Breast epithelium (tissue), 4 donors: ENCODE measurements around the gene ELMO1. TPM values are rescaled to one million over a fixed set of nuclear protein-coding genes. Genes with fewer than 3 reads are reported as not detected.

Source experiments
- DNase-seq, 2 donors: peaks; one replicate each; pipeline ENCODE4 v3.0.0-alpha.2; 2019; ENCODE audit warnings: low spot score in 2 of 2
- H3K27ac ChIP-seq, 2 donors: fragments of 200-600 bp; sonication (generic) in 1 of 2; one replicate each; pipeline ENCODE4 v1.5.1; 2016 to 2019; ENCODE audit warnings: mild to moderate bottlenecking in 1 of 2
- H3K27me3 ChIP-seq, 2 donors: fragments of 200-600 bp; sonication (generic) in 1 of 2; one replicate each; pipeline versions ENCODE4 v1.5.1 to v1.6.0; 2017 to 2019; ENCODE audit warnings: control low read depth in 1 of 2, mild to moderate bottlenecking in 1 of 2
- H3K36me3 ChIP-seq: fragments of 200-600 bp; one replicate; pipeline ENCODE4 v1.5.1; 2019
- H3K4me1 ChIP-seq, 2 donors: fragments of 200-600 bp; sonication (generic); one replicate each; pipeline ENCODE4 v1.5.1; 2016 to 2019; ENCODE audit warnings: control low read depth in 1 of 2
- H3K4me3 ChIP-seq, 3 donors: fragments of 200-600 bp; sonication (generic); 1 replicate in 2 of 3; 2 replicates in 1 of 3; pipeline ENCODE4 v1.5.1; 2016 to 2019; ENCODE audit warnings: mild to moderate bottlenecking in 3 of 3, moderate library complexity in 2 of 3
- H3K9me3 ChIP-seq, 2 donors: fragments of 200-600 bp; sonication (generic) in 1 of 2; one replicate each; pipeline ENCODE4 v1.5.1; 2016 to 2019; ENCODE audit warnings: control low read depth in 1 of 2
- CTCF ChIP-seq, 3 donors: fragments of 450-650 bp; IDR thresholded peaks; one replicate each; pipeline ENCODE4 v1.5.1; 2016 to 2017; ENCODE audit warnings: antibody characterized with exemption in 3 of 3, mild to moderate bottlenecking in 3 of 3, moderate library complexity in 3 of 3
- POLR2A ChIP-seq: fragments of 450-650 bp; IDR thresholded peaks from one replicate; pipeline ENCODE4 v1.6.1; 2016; ENCODE audit warnings: antibody characterized with exemption, mild to moderate bottlenecking, moderate library complexity
- POLR2AphosphoS5 ChIP-seq, 3 donors: sonication (generic); formaldehyde crosslinking; IDR thresholded peaks; one replicate each; pipeline ENCODE4 v1.6.1; 2017; ENCODE audit warnings: antibody characterized with exemption in 3 of 3
- intact Hi-C: fragments of 100-400 bp; cut with DNase I; formaldehyde crosslinking; loops from one replicate; pipeline ENCODE4 v1.15.1; 2023; ENCODE audit warnings: low total_unique reads
- total RNA-seq, 3 donors: library from RNA; depleted of rRNA; stranded (reverse); fragments of >200 nt; gene quantifications; one replicate each; pipeline ENCODE4 v1.1.0, GENCODE V29; 2016

ELMO1 gene
- total RNA-seq, 3 donors from 2014 or later = 49.5 to 110 (median 66.9) TPM

DNA sequence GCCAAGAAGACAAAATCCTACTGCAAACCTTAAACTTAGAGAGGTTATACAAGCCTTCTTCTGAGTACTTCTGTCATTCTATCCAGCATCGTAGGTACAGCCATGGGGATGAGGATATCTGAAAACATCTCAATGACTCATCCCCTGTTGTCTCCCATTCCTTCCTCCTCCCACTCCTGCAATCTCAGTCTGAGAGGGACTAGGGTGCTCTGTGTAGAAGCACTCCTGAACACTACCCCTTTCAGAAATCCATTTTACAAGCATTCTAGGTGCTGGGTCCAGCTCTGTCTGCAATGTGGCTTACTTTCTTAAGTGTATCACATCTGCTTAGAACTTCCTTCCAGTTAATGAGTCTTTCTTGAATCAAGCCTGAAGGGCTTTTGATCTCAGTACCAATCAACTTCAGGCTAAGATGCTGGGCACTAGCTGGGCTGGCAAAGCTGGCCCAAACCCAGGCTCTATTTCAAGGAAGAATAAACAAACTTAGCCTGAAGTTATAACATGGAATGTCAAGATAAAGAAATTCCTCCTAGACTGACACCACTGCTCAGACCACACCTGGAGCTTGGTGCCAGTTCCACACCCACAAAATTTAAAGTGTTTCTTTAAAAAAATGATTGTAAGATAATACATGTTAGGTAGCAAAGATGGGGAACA lies 454.1 kb downstream of the ELMO1 start:
- H3K4me3 ChIP-seq = no peak overlapping the region
- H3K4me1 ChIP-seq = no peaks in the 10 kb centered on the region
- no peaks in the 10 kb centered on the region for H3K36me3 ChIP-seq
- H3K27ac ChIP-seq = no peak overlapping the region
- TF ChIP-seq POLR2A (no peak), POLR2AphosphoS5 (IDR thresholded peaks at IDR 0.05) (no peak), CTCF (IDR thresholded peaks at IDR 0.05) (no peak)
- no peak for DNase-seq
- H3K9me3 ChIP-seq = no peaks in the 10 kb centered on the region
- H3K27me3 ChIP-seq = no peaks in the 10 kb centered on the region
- intact Hi-C loops = no loop called here

DNA sequence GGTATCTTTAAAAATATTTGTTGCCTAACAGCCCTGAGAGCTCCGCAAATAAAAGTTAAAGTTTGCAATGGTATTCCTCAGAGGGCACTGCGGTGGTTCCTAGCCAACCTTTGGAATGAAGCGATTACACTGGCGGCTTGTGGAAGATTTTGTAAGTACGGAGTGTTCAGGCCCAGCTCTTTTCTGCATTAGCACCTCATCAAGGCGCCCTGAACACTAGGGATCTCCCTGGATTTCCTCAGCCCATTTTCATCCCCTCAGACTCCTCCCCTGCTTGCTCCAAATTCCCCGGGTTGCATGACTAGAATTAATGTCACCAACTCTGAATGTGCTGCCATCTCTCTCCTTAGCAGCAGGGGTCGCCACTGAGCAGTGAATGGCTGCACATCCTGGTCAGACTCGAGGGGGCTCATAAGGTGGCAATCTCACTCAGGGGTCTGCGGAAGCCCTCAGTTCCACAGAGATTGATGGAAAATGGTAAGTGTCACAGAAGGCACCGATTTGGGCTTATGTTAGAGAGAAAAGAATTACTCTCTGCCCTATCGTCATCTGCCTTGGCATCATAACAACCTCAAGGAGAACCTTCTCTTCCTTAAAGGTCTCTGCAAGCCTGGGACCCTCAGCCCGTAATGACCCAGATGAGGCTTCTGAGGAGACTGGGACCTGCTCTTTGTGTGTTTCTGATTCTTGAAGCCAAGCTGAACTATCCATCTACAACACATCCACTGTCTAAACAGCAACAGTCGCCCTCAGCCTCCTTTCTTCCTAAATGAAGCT lies 461.5 kb downstream of the ELMO1 start:
- Histone ChIP-seq H3K4me3 (no peak overlapping the region), H3K9me3 (no peaks in the 10 kb centered on the region), H3K27me3 (no peaks in the 10 kb centered on the region), H3K4me1 (no peaks in the 10 kb centered on the region), H3K27ac (no peak overlapping the region), H3K36me3 (no peaks in the 10 kb centered on the region)
- TF ChIP-seq CTCF (IDR thresholded peaks at IDR 0.05) (peak in 2 of 3 donors; percentile 67 to 69), POLR2AphosphoS5 (IDR thresholded peaks at IDR 0.05) (no peak)
- no peak for DNase-seq
- intact Hi-C loops = loop anchor here (10.0 kb wide), 1 partner anchor 1478 kb away; no protein-coding TSS in a partner anchor

- Histone ChIP-seq H3K4me1 (no peaks in the 10 kb centered on the region), H3K27ac (no peak overlapping the region), H3K27me3 (no peaks in the 10 kb centered on the region), H3K4me3 (no peak overlapping the region), H3K36me3 (no peaks in the 10 kb centered on the region), H3K9me3 (no peaks in the 10 kb centered on the region)
- no peak for DNase-seq
- TF ChIP-seq POLR2AphosphoS5 (IDR thresholded peaks at IDR 0.05) (no peak), CTCF (IDR thresholded peaks at IDR 0.05) (no peak), POLR2A (no peak)
- intact Hi-C loops = loop anchor here (10.0 kb wide), 1 partner anchor 1478 kb away; no protein-coding TSS in a partner anchor
Observed at GRCh38 chr7:36986511-36986933, 462.1 kb downstream of the ELMO1 start.

DNA sequence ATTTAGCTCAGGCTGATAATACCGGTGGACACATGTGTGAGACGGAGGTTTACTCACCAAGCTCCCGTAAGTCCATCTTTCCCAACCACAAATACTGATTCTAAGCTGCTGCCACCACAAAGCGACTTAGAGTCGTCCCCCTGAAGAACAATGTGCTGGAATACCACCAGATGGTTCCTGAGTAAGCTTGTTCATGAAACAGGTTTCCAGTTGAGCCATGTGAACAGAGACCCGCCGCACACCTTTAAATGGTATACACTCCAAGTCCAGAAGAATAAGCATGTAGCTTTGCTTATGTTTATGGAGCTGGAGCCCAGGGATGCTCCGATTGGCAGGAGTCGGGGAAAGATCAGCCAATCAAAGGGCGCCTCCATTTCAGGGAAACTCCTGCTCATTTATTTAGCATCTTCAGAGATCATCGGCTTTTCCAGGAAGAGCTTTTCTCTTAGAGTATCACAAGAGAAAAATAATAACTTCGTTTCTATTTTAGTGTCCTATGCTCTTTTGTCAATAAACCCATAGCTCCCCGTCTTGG lies 462.7 kb downstream of the ELMO1 start:
- Histone ChIP-seq H3K36me3 (no peaks in the 10 kb centered on the region), H3K4me3 (no peak overlapping the region), H3K9me3 (no peaks in the 10 kb centered on the region), H3K4me1 (no peaks in the 10 kb centered on the region), H3K27me3 (no peaks in the 10 kb centered on the region), H3K27ac (no peak overlapping the region)
- intact Hi-C loops = loop anchor here (10.0 kb wide), 1 partner anchor 1479 kb away; no protein-coding TSS in a partner anchor
- DNase-seq = no peak
- TF ChIP-seq POLR2AphosphoS5 (IDR thresholded peaks at IDR 0.05) = no peak
- no peak for TF ChIP-seq POLR2A
- TF ChIP-seq CTCF (IDR thresholded peaks at IDR 0.05) = no peak

GRCh38 chr7:36985316-36985715 lies 463.3 kb downstream of the ELMO1 start:
- H3K36me3 ChIP-seq = no peaks in the 10 kb centered on the region
- H3K4me3 ChIP-seq = no peak overlapping the region
- H3K4me1 ChIP-seq = no peaks in the 10 kb centered on the region
- TF ChIP-seq POLR2AphosphoS5 (IDR thresholded peaks at IDR 0.05) (no peak), CTCF (IDR thresholded peaks at IDR 0.05) (no peak), POLR2A (no peak)
- no peak overlapping the region for H3K27ac ChIP-seq
- H3K9me3 ChIP-seq = no peaks in the 10 kb centered on the region
- no peaks in the 10 kb centered on the region for H3K27me3 ChIP-seq
- DNase-seq = no peak
- intact Hi-C loops = loop anchor here (10.0 kb wide), 1 partner anchor 1479 kb away; no protein-coding TSS in a partner anchor
